Endothelial cell of umbilical vein (primary cell): ENCODE data around the gene FHOD3. TPM values are rescaled to one million over a fixed set of nuclear protein-coding genes. Genes with fewer than 3 reads are reported as not detected.

Experiments
- BruUV-seq: library from RNA; stranded (reverse); fragments of 400-500 nt; replicated peaks from 2 replicates; lab custom pipeline; 2021; lab: Mats Ljungman, UMichigan
- CTCF ChIA-PET: fragments of 300-600, 350-600 bp; sonication (Branson Sonifier 250); formaldehyde crosslinking; loops from one replicate; lab custom pipeline; 2021; ENCODE audit warnings: antibody characterized with exemption, inconsistent platforms; lab: Charles Lee
- POLR2A ChIA-PET: fragments of 300-600, 350-600 bp; sonication (Branson Sonifier 250); formaldehyde crosslinking; loops from one replicate; lab custom pipeline; 2021; ENCODE audit warnings: antibody characterized with exemption, inconsistent platforms; lab: Charles Lee
- DNase-seq: peaks from one replicate; pipeline ENCODE4 v3.0.0-alpha.2; 2011; ENCODE audit warnings: low read depth, low spot score
- FAIRE-seq: peaks from 2 replicates; lab custom pipeline; 2011; peaks lifted over from hg19 to GRCh38; lab: Jason Lieb, UNC
- H2AFZ ChIP-seq: 2 replicates; pipeline ENCODE4 v1.6.0; 2012; ENCODE audit warnings: low read depth, low read length, control low read depth, inconsistent platforms
- H3K27ac ChIP-seq: 2 replicates; pipeline ENCODE4 v1.5.1; 2011; ENCODE audit warnings: low read depth, mild to moderate bottlenecking, control low read depth, low read length, moderate library complexity; ENCODE audit not compliant: insufficient read depth
- H3K27me3 ChIP-seq, 2 experiments: 2 replicates each; pipeline versions ENCODE4 v1.6.0 to v1.6.1; 2011; ENCODE audit warnings: low read length in 2 of 2, mixed read lengths in 1 of 2; ENCODE audit not compliant: control insufficient read depth in 2 of 2, insufficient read depth in 2 of 2
- H3K36me3 ChIP-seq, 2 experiments: 2 replicates in 1 of 2; 3 replicates in 1 of 2; pipeline ENCODE4 v1.5.1; 2011; ENCODE audit warnings: low read length in 2 of 2, mild to moderate bottlenecking in 1 of 2, moderate library complexity in 1 of 2; ENCODE audit not compliant: control insufficient read depth in 2 of 2, insufficient read depth in 2 of 2; ENCODE audit errors: extremely low read depth in 1 of 2
- H3K4me1 ChIP-seq: 3 replicates; pipeline ENCODE4 v1.5.1; 2011; ENCODE audit warnings: mild to moderate bottlenecking, low read length; ENCODE audit not compliant: control insufficient read depth, insufficient read depth; ENCODE audit errors: extremely low read depth
- H3K4me2 ChIP-seq: 2 replicates; pipeline ENCODE4 v1.6.1; 2011; ENCODE audit warnings: low read length, control low read depth, mixed read lengths; ENCODE audit not compliant: insufficient read depth
- H3K4me3 ChIP-seq, 3 experiments: fragments of 200-600 bp in 1 of 3; sonication (generic), shearing (Covaris generic) in 1 of 3; replicated peaks in 1 of 3; 2 replicates each; pipeline ENCODE4 v1.5.1; 2011 to 2016; ENCODE audit warnings: control low read depth in 3 of 3, low read length in 3 of 3, mild to moderate bottlenecking in 2 of 3, inconsistent platforms in 1 of 3, low read depth in 1 of 3, moderate library complexity in 1 of 3; ENCODE audit not compliant: insufficient read depth in 1 of 3
- H3K79me2 ChIP-seq: 2 replicates; pipeline ENCODE4 v1.6.0; 2012; ENCODE audit warnings: low read length, inconsistent platforms; ENCODE audit not compliant: control insufficient read depth, insufficient read depth
- H3K9ac ChIP-seq: replicated peaks from 2 replicates; pipeline ENCODE3; 2011; ENCODE audit warnings: low read length, control low read depth; ENCODE audit not compliant: insufficient read depth; ENCODE audit errors: extremely low read depth
- H3K9me1 ChIP-seq: replicated peaks from 3 replicates; pipeline ENCODE4 v1.6.0; 2011; ENCODE audit warnings: mild to moderate bottlenecking, low read length; ENCODE audit not compliant: control insufficient read depth, insufficient read depth; ENCODE audit errors: extremely low read depth
- H3K9me3 ChIP-seq: replicated peaks from 2 replicates; pipeline ENCODE4 v1.5.1; 2012; ENCODE audit warnings: low read length, inconsistent platforms; ENCODE audit not compliant: control insufficient read depth, insufficient read depth
- H4K20me1 ChIP-seq: replicated peaks from 2 replicates; pipeline ENCODE3; 2011; ENCODE audit warnings: mild to moderate bottlenecking, low read length; ENCODE audit not compliant: control insufficient read depth, insufficient read depth; ENCODE audit errors: extremely low read depth
- CTCF ChIP-seq, 2 donors: IDR thresholded peaks; 1 replicate in 1 of 2; 2 replicates in 1 of 2; pipeline ENCODE4 v1.5.1; 2011; ENCODE audit warnings: low read length in 2 of 2, mild to moderate bottlenecking in 2 of 2, moderate library complexity in 2 of 2, control low read depth in 1 of 2, inconsistent platforms in 1 of 2, low read depth in 1 of 2; ENCODE audit not compliant: insufficient read depth in 1 of 2; ENCODE audit errors: extremely low read depth in 1 of 2
- EZH2 ChIP-seq: IDR thresholded peaks from 2 replicates; pipeline ENCODE4 v1.6.1; 2012; ENCODE audit warnings: borderline replicate concordance, low read depth, mild to moderate bottlenecking, moderate library complexity, low read length, inconsistent platforms; ENCODE audit not compliant: severe bottlenecking
- FOS ChIP-seq: IDR thresholded peaks from 2 replicates; pipeline ENCODE4 v1.6.1; 2011; ENCODE audit warnings: mild to moderate bottlenecking, low read length, moderate library complexity, borderline replicate concordance; ENCODE audit not compliant: insufficient read depth
- GATA2 ChIP-seq: IDR thresholded peaks from 2 replicates; pipeline ENCODE4 v1.7.0; 2011; ENCODE audit warnings: low read depth, mild to moderate bottlenecking, moderate library complexity, mixed read lengths, low read length; ENCODE audit not compliant: insufficient read length, insufficient read depth
- JUN ChIP-seq: IDR thresholded peaks from 2 replicates; pipeline ENCODE4 v1.6.1; 2011; ENCODE audit warnings: borderline replicate concordance, low read depth; ENCODE audit not compliant: insufficient read length, insufficient read depth
- MYC ChIP-seq: IDR thresholded peaks from one replicate; pipeline ENCODE4 v1.6.1; 2011; ENCODE audit warnings: mild to moderate bottlenecking, low read depth, low read length
- POLR2A ChIP-seq: IDR thresholded peaks from 2 replicates; pipeline ENCODE4 v1.6.1; 2012; ENCODE audit warnings: low read depth, mild to moderate bottlenecking, control low read depth, low read length
- POLR2AphosphoS5 ChIP-seq: IDR thresholded peaks from 2 replicates; pipeline ENCODE4 v1.6.1; 2012; ENCODE audit warnings: low read depth, mild to moderate bottlenecking, control low read depth, low read length, moderate library complexity; ENCODE audit not compliant: insufficient read depth
- dilution Hi-C: fragments of 300-500 bp; cut with MboI; formaldehyde crosslinking; loops from one replicate; pipeline ENCODE4 v1.15.0; 2019; ENCODE audit warnings: low sequenced_read_pairs; ENCODE audit not compliant: extremely low pct_ligation_motif_present
- intact Hi-C: fragments of 100-400 bp; cut with micrococcal nuclease; formaldehyde crosslinking; loops from one replicate; pipeline ENCODE4 v1.10.0; 2022
- polyA plus RNA-seq, 4 experiments: library from polyadenylated mRNA; depleted of rRNA in 3 of 4; stranded (reverse) in 3 of 4; unstranded in 1 of 4; fragments of >200 nt; gene quantifications; 2 replicates each; pipeline versions ENCODE4 v1.2.1 to v1.2.3, GENCODE V29; 2011 to 2012; ENCODE audit warnings: missing spikeins in 1 of 4
- total RNA-seq: library from RNA; stranded (reverse); gene quantifications from 2 replicates; pipeline ENCODE4 v1.2.3, GENCODE V29; 2021
- TF ChIP-seq, protein P1 (sequence below): IDR thresholded peaks from 2 replicates; pipeline ENCODE4 v1.6.1; 2011; ENCODE audit not compliant: insufficient read depth, insufficient read length

The FHOD3 gene
- total and polyA plus RNA-seq, 2 donors (not counting 3 experiments of a cell fraction or from before 2014, with no cell fraction given) = 0.06 to 1.5 TPM

- H3K4me1 ChIP-seq = no peaks in the 10 kb centered on the region
- H3K9me1 ChIP-seq = no peaks in the 10 kb centered on the region
- H3K36me3 ChIP-seq = no peaks in the 10 kb centered on the region
- POLR2A ChIA-PET = no interaction called here
- dilution Hi-C loops (no loop called here), intact Hi-C loops (no loop called here)
- H3K9me3 ChIP-seq = no peaks in the 10 kb centered on the region
- BruUV-seq = no TSS peak
- DNase-seq (no peak), FAIRE-seq (no peak)
- no peak overlapping the region for H3K27ac ChIP-seq
- H3K9ac ChIP-seq = no peak overlapping the region
- H2AFZ ChIP-seq = no peak overlapping the region
- no peak overlapping the region for H3K4me3 ChIP-seq
- peaks cover 2 to 3% of the 10 kb centered on the region in 2 experiments for H3K27me3 ChIP-seq
- no peaks in the 10 kb centered on the region for H4K20me1 ChIP-seq
- H3K4me2 ChIP-seq = no peak overlapping the region
- TF ChIP-seq, protein P1, sequence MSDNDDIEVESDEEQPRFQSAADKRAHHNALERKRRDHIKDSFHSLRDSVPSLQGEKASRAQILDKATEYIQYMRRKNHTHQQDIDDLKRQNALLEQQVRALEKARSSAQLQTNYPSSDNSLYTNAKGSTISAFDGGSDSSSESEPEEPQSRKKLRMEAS = no peak
- TF ChIP-seq POLR2A (no peak), POLR2AphosphoS5 (no peak), EZH2 (no peak), MYC (no peak), CTCF (IDR thresholded peaks at IDR 0.05; ENCODE audit: extremely low read depth in 1 of 2, insufficient read depth in 1 of 2, low read depth in 1 of 2, low read length in 2 of 2) (no peak), JUN (no peak), GATA2 (no peak), FOS (no peak)
- CTCF ChIA-PET = interaction anchor here (3.1 kb wide), 1 partner anchor 75 kb away, joined by 26 read pairs; no protein-coding TSS in a partner anchor
- H3K79me2 ChIP-seq = no peaks in the 10 kb centered on the region
Measured at GRCh38 chr18:36685580-36685979, 388.1 kb downstream of the FHOD3 start.
